Cardiac muscle cell (in vitro differentiated cells and primary cell): ENCODE data around the gene TMEM150C. TPM values are rescaled to one million over a fixed set of nuclear protein-coding genes. Genes with fewer than 3 reads are reported as not detected.

ENCODE experiments used
- DNase-seq, 2 donors: peaks; one replicate each; pipeline versions ENCODE4 v3.0.0 to v3.0.0-alpha.2; 2010 to 2017; ENCODE audit warnings: low read depth in 1 of 2, low spot score in 1 of 2
- H3K27ac ChIP-seq: fragments of 200-600 bp; sonication (generic); 2 replicates; pipeline ENCODE4 v1.5.1; 2016
- H3K27me3 ChIP-seq: fragments of 200-600 bp; sonication (generic); 2 replicates; pipeline ENCODE4 v1.6.0; 2016; ENCODE audit warnings: control low read depth
- H3K36me3 ChIP-seq: fragments of 200-600 bp; sonication (generic); 2 replicates; pipeline ENCODE4 v1.5.1; 2016; ENCODE audit warnings: control low read depth
- H3K4me1 ChIP-seq: fragments of 200-600 bp; sonication (generic); 2 replicates; pipeline ENCODE4 v1.8.1; 2017; ENCODE audit warnings: low read depth, mild to moderate bottlenecking, mixed run types
- H3K4me3 ChIP-seq: fragments of 200-600 bp; sonication (generic); 2 replicates; pipeline ENCODE4 v1.5.1; 2016; ENCODE audit warnings: mild to moderate bottlenecking
- H3K9me3 ChIP-seq: fragments of 200-600 bp; sonication (generic); 2 replicates; pipeline ENCODE4 v1.5.1; 2017; ENCODE audit warnings: low read depth, mild to moderate bottlenecking, control low read depth
- polyA plus RNA-seq: library from polyadenylated mRNA; unstranded; fragments of >200 nt; fragmentation: Nextera tagmentation; extraction: Ambion mirVana; gene quantifications from 2 replicates; pipeline ENCODE4 v1.2.1, GENCODE V29; 2016
- total RNA-seq: library from RNA; depleted of rRNA; stranded (reverse); fragments of >200 nt; gene quantifications from 2 replicates; pipeline ENCODE4 v1.2.3, GENCODE V29; 2016
- TF ChIP-seq, protein P1 (sequence below): IDR thresholded peaks from 2 replicates; pipeline ENCODE4 v1.5.1; 2012; ENCODE audit warnings: low read depth, mild to moderate bottlenecking, low read length

Gene TMEM150C
- total and polyA plus RNA-seq, 2 experiments from 2014 or later, result 5.1 to 5.3 TPM

DNA sequence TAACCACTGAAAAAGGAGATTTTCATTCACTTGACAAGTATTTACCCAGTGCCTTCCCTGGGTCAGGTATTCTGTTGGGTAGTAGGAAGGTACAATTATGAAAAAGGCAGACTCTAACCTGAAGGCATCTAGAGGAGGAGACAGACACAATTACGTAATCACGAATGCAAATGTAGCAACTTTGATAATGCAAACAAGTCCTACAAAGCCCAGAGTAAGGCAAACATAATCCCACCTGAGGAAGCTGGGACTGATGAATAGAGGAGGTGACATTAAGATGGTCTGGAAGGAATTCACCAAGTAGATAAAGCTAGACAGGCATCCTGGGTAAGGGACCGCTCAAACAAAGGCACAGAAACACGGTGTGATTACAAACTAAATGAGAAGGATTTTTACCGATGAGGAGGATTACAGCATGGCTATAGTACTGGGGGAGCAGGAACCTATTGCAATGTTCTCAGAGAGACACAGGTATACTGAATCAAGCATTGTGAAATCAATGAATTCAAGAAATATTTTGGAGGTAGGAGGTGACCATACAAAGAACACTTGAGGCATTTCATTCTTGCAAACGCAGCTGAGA lies 37.1 kb downstream of the TMEM150C start:
- no peak overlapping the region for H3K27ac ChIP-seq
- TF ChIP-seq, protein P1, sequence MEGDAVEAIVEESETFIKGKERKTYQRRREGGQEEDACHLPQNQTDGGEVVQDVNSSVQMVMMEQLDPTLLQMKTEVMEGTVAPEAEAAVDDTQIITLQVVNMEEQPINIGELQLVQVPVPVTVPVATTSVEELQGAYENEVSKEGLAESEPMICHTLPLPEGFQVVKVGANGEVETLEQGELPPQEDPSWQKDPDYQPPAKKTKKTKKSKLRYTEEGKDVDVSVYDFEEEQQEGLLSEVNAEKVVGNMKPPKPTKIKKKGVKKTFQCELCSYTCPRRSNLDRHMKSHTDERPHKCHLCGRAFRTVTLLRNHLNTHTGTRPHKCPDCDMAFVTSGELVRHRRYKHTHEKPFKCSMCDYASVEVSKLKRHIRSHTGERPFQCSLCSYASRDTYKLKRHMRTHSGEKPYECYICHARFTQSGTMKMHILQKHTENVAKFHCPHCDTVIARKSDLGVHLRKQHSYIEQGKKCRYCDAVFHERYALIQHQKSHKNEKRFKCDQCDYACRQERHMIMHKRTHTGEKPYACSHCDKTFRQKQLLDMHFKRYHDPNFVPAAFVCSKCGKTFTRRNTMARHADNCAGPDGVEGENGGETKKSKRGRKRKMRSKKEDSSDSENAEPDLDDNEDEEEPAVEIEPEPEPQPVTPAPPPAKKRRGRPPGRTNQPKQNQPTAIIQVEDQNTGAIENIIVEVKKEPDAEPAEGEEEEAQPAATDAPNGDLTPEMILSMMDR, result no peak
- no peaks in the 10 kb centered on the region for H3K4me1 ChIP-seq
- no peak overlapping the region for H3K4me3 ChIP-seq
- peak in 1 of 2 donors; percentile 13 for DNase-seq
- H3K27me3 ChIP-seq, result no peaks in the 10 kb centered on the region
- H3K9me3 ChIP-seq, result no peaks in the 10 kb centered on the region
- no peaks in the 10 kb centered on the region for H3K36me3 ChIP-seq

DNA sequence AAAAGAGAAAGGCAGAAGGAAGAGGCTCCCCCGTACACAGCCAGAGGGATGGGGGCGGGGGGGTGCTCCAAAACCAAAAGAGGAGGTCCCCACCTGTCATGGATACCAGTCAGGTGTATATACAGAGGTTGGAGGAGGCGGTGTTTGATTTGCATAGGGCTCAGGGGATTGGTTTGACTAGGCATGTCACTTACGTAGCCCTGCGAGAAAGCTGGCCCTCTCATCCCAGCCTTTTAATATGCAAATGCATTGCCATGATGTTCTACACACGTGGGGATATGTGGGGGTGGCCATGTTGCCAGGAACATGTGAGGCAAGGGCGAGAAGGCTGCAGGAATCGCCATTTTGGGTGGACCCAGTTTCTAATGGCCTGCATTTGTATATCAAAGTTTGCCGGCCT lies 38.6 kb downstream of the TMEM150C start:
- H3K27ac ChIP-seq, result no peak overlapping the region
- no peaks in the 10 kb centered on the region for H3K9me3 ChIP-seq
- no peak overlapping the region for H3K4me3 ChIP-seq
- no peak for DNase-seq
- no peaks in the 10 kb centered on the region for H3K27me3 ChIP-seq
- no peaks in the 10 kb centered on the region for H3K4me1 ChIP-seq
- TF ChIP-seq, protein P1, result no peak
- no peaks in the 10 kb centered on the region for H3K36me3 ChIP-seq

DNA sequence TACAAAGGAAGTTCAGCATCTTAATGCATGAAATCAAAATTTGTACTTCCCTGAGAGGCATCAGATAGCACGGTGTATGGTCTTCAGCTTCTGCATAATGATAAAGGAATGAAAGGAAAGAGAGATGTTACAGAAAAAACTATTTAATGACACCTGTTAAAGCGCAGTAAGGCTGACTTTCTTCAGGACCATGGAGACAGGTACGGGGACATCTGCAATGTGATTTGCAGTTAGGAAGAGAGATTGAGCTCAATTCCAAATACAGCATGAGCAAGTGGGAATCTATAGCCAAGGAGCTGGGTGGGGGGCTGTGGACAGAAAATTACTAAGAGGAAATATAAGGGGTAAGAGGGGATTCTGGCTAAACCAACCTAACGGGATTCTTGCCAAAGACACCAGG lies 39.3 kb downstream of the TMEM150C start:
- no peaks in the 10 kb centered on the region for H3K9me3 ChIP-seq
- H3K36me3 ChIP-seq, result no peaks in the 10 kb centered on the region
- no peak overlapping the region for H3K4me3 ChIP-seq
- no peak for DNase-seq
- no peaks in the 10 kb centered on the region for H3K27me3 ChIP-seq
- H3K27ac ChIP-seq, result no peak overlapping the region
- no peaks in the 10 kb centered on the region for H3K4me1 ChIP-seq
- TF ChIP-seq, protein P1, result no peak

DNA sequence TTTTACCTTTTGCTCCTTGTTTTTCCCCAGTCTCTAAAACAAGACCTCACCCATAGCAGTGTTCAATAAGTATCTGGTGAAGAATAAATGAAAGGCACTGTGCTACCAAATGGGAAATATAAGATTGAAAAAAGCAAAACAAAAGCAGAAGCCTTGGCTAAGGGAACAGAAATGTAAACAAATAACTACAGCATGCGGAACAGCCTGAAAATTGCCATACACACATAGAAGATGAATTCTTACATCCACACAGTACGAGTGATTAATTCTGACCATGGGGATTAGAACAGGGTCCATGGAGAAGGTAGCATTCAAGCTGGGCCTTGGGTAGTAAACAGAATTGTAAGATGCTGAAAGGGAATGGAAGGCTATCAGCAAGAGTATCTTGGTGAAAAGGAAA lies 40.5 kb downstream of the TMEM150C start:
- no peak overlapping the region for H3K4me3 ChIP-seq
- H3K9me3 ChIP-seq, result no peaks in the 10 kb centered on the region
- H3K36me3 ChIP-seq, result no peaks in the 10 kb centered on the region
- DNase-seq, result no peak
- H3K4me1 ChIP-seq, result no peaks in the 10 kb centered on the region
- H3K27me3 ChIP-seq, result no peaks in the 10 kb centered on the region
- no peak overlapping the region for H3K27ac ChIP-seq
- TF ChIP-seq, protein P1, result no peak

DNA sequence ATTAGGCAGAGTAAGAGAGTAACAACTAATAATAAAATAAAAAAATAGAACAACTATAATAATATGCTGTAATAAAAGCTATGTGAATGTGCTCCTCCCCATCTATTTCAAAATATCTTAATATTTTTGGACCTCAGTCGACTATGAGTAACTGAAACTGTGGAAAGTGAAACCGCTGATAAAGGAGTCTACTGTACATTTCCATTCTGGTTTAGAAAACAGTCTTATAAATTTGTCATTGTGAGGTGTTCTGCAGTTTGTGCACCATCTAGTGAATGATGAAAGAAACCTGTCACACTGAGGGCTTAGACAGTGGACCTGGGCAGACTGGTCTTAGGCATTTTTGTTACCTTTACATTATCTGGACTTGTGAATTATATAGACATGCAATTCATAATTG lies 42.0 kb downstream of the TMEM150C start:
- H3K27ac ChIP-seq, result no peak overlapping the region
- H3K27me3 ChIP-seq, result no peaks in the 10 kb centered on the region
- H3K4me3 ChIP-seq, result no peak overlapping the region
- TF ChIP-seq, protein P1, result no peak
- peak in 1 of 2 donors; percentile 49 for DNase-seq
- no peaks in the 10 kb centered on the region for H3K4me1 ChIP-seq
- H3K36me3 ChIP-seq, result no peaks in the 10 kb centered on the region
- H3K9me3 ChIP-seq, result no peaks in the 10 kb centered on the region
